T-helper 22 cell (primary cell): Measurements from ENCODE around the gene KCNC1.

ENCODE experiments used
- DNase-seq: peaks from one replicate; pipeline ENCODE4 v3.0.0-alpha.2; 2020; ENCODE audit warnings: low read depth

The KCNC1 gene

DNA sequence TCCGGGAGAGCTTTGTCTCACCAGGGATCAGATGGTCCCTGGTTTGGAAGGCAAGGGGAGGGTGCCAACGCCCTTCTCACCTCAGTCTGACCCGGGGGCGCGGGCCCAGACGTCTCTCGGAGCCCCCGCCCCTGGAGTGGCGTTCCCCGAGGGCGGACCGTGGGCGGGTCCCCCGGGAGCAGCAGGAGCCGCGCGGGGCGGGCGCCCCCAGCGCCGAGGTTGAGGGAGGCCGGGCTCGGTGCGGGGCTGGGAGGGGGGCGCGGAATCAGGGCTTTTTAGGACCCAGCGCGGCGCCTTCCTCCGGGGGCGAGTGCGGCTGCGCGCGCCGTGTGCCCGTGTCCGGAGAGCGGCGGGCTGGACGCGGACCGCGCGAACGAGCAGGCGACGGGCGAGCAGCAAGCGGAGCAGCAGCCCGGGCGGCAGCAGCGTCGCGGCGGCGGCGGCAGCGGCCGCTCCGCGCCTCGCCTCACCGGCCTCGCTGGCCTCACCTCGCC is at the start of gene KCNC1:
TSS of gene KCNC1 (plus strand) at position 364 of the 494 bp plus-strand sequence. CDS start 1,222 bp downstream, outside the sequence.
- DNase-seq = no peak

DNA sequence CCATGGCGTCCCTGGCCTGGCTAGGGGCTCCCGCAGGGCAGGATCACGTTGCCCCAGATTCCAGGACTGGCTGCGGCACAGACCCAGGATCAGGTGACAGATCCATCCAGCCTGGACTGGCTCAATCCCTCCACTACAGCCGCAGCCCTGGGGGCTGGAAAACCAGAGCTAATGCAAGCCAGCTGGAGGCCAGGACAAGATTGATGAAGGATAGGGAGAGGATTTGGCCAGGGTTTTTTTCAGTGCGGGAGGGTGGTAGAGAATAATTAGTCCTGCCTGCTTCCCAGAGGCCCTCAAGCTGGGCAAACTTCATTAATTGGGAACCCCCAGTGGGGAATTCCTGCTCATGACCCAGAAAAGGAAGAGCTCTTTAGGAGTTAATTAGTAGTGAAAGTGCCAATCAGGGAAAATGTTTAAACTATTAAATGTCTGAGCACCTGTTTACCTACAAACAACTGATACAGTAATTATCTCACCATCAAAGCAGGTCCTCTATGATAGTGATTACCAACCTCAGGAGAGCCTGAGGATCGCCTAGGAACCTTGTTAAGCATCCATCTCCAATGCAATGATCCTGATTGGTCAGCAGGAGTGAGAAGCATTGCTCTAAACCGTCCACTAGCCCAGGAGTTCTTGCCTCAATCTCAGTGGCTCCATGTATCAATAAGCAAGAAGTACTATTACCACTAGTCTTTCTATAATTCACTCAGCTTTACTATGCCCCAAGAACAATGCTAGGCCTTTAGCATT is 48.2 kb upstream of the KCNC1 start:
- no peak for DNase-seq

DNA sequence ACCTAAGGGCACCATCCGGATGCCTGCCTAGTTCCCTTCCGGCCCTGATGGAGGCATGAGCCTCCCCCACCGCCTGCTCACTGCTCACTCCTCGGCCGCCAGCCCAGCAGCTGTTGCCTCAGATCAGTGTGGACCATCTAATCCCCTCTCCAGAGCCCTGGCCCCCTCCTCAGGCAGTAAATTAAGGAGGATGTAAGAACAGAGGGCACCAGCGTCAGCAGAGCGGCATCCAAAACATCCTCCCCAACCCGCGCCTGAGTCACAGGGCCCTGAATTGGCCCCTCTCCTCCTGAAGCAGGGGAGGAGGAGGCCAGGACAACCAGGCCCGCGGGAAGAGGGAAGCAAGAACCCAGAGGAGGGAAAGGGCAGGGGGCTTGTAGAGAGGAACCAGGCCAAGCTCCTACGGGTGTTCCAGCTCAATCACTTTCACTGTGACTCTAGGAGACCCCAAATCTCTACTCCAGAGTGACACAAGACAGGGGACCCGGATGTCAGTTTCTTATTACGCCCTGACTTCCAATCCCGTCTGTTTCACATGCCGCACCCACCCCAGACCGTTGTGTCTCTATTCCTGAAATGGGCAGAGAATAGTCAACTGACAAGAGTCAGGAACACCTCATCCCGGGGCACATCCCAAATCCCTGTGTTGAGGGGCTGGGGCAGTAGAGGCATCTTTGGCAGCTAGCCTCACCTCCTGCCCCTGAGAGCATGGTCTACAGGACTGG is 46.5 kb upstream of the KCNC1 start:
- DNase-seq = no peak

DNA sequence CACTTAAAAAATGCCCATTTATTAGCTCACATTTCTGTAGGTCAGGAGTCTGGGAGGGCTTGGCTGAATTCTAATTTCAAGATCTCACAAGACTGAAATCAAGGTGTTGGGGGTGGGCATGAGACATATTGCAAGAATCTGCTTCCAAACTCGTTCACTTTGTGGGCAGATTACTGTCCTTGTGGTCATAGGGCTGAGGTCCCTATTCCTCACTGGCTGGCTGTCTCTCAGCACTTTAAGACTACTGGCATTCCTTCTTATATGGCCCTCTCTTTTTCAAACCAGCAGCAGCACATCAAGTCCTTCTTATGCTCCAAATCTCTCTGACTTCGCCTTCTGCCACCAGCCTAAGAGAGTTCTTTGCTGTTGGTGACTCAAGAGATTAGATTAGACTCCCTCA is 43.0 kb upstream of the KCNC1 start:
- no peak for DNase-seq

DNA sequence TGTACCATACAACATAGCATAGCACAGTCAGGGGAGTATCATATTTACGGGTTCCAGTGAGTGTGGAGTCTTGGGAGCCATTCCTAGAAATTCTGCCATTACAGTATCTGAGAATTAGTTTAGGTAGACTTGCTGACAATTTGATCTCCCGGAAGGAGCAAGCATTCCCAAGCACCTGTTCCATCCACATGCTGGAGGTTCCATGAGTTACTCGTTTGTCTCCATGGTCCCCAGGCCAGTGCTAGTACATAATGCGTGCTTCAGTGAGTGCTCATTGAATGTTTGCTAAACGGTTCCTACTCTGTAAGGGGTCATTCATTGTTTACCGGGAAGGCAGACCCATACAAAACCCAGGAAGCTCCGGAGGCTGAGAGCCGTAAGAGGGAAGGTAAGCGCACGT is 42.6 kb upstream of the KCNC1 start:
- no peak for DNase-seq

DNA sequence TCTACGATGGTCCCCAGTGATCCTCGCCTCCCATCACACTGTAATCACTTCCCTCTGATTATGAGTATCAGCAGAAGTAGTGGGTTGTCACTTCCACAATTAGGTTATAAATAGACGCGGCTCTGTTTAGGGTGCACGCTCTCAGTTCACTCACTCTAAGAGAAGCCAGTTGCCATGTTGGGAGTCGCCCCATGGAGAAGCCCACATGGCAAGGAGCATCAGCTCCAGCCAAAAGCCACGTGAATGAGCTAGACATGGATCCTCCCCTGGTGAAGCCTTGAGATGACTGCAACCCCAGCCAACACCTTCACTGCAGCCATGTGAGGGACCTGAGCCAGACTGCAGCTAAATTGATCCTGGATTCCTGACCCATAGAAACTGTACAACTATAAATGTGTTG is 41.6 kb upstream of the KCNC1 start:
- no peak for DNase-seq

DNA sequence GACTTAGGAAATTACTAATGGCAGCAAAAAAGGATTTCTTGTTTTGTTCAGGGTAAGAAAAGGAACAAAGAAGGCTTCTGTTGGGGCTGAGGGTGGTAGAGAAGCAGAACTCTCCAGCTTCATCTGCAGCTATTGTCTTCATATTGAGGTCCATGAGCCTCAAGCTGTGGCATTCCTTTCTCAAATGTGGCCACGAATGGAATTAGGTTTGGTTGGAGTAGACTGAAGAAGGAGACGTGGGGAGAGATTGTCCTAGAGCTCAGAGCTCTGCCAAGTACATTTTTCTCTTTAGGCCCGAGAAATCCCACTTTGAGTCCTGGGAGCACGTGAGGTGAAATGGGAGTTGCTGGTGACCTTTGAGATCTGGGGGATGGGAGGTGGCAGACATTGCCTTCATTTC is 41.0 kb upstream of the KCNC1 start:
- DNase-seq = no peak

DNA sequence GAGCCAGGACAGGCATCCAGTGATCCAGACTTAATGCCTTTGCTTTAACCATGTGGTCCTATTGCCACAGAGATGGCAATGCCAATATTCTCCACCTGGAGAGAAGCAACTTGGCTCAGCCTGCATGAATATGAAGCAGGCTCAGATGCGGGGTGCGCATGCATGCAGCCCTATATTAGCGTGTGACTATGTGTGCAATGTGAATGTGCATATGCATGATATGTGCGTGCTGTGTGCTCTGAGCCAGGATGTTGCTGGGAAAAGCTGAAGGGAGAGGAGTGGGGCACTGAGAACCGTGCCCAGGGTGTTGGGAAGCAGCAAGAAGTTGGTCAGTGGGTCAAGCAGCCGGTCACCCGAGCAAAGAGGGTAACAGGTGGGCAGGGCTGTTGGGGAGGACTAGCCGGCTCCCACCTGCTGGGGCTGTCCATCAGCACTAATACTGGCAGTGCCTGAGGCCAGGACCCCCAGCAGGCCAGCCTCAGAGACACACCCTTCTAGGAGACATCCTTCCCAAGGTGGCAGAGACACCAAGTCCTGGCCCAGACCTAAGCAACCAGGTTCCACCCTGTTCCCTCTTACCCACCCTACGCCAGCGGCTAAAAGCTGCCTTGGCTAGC is 40.0 kb upstream of the KCNC1 start:
- no peak for DNase-seq

DNA sequence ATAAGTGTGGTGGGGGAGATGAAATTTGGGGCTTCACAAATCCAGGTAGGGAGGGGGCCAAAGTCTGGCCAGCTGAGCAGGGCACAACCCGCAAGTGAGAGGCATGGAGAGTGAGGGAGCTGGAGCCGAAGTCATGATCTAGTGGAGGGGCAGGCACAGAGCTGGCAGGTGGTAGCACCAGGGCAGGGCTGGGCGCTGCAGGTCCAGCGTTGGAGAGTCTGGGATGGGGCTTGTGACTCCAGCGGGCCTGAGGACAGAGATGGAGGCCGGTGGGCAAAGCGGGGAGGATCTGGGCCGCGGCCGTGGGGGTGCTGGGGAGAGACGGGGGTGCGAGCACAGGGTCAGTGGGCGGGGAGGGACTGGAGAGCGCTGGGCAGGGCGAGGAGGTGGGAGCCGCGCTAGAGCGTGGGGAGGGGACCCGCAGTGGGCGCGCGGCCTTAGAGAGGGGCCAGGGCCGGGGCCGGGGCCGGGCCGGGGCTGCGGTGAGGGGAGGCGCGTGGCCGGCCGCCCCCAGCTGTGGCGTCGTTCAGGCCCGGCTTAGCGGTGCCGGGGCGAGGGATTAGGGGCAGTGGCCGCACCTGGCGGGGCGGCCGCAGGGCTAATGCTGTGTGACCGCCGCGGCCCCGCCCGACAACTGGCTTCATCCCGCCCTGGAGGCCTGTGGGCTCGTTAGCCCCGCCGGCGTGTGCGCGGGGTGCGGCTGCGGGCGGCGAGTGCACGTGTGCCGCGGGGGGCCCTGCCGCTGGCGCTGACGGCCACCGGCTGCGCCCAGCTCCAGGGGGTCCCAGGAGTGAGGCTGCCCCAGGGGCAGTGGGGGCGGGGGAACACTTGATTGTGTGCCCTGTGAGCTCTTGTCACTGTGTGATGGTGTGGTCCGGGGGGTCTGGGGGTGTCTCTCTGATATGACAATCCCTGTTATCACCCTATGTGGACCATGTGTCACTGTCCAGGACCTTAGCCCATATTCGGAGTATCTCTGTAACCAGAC is 38.8 kb upstream of the KCNC1 start:
- no peak for DNase-seq

DNA sequence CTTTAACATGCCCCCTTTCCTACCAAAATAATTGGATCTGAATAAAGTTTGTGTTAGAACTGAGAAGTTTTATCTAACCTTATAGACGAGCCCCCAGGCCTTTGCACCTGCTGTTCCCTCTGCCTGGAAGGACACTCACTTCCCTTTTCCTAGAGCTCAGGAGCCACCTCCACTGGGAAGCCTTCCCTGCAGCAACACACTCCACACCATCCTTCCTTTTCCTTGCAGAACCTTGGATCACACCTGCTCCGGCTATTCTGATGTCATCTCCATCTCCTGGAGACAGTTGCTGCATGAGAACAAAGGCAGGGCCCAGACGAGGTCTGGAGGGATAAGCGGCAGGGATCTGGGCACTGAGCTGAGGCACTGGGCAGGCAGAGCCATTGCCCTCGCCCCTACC is 37.8 kb upstream of the KCNC1 start:
- no peak for DNase-seq

DNA sequence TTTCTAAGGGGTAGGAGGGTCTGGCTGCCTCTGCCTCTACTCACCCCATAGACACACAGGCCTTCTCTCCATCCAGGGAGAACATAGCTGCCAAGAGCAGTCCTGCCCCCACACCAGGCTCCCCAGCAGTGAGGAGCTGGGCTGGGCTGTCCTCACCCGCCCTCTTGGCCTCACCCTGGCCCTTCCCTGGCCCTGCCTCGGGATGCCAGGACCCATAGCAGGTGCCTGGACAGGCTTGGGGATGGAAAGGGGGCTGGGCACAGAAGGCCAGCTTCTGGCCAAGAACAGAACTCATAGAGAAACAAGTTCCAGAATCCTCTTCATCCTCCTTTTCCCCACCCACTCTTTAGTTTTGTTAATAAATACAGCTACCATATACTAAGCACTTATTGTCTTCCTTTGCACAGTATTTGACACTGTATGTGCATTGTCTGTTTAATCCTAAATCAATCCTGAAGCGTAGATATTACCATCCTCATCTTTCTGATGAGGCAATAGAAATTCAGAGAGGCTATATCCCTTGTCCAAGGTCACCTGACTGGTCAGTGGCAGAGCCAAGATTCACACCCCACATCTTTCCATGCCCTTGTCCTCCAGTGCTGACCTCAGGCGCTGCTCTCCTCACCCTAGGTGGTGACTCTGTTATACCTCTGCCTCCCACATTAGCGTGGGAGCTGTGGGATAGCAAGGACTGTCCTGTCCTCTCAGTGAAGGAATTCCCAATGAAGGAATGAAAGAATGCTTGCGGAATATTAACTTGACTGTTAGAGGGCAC is 37.2 kb upstream of the KCNC1 start:
- DNase-seq = no peak

DNA sequence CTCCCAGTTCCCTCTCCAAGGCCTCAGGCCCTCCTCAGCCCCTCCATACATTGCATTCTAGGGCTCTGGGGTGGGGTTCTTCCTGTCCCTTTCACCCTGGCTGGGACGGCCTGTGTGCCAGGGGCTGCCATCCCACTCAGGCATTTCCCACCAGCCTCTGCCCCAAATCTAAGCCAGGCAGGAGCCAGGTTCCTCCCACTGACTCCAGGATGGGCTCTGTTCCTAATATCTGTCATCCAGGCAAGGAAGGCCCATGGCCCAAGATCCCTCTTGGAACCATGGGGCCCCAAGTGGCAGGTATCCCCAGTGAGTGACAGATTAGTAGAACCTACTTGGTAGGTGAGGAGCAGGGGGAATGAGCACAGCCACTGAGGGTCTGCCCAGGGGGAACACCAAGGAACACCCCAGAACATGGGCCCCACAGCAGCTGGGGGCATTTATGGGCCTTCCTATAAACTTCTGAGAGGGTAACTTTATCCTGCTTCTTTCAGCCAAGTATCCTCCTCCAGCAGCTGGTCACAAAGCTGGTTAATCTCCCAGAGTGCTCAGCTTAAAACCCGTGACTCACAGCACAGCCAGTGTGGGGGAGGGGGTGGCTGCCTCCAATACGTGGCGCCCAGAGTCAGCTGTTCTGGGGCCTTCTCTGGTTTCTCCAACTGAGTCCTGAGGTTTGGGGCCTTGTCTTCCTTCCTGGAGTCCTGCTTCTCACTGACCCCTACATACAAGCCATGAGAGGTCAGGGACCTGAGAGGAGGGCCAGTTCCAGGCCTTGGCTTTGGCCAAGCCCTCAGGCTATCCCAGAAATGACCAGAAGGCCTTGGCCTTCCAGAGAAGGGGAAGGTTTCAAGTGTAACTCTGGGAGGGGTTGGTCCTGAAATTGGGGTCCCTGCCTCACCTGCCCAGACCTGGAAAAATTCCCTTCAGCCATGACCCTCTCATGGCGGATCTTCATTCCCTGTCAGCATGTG is 35.1 kb upstream of the KCNC1 start:
- DNase-seq = no peak

DNA sequence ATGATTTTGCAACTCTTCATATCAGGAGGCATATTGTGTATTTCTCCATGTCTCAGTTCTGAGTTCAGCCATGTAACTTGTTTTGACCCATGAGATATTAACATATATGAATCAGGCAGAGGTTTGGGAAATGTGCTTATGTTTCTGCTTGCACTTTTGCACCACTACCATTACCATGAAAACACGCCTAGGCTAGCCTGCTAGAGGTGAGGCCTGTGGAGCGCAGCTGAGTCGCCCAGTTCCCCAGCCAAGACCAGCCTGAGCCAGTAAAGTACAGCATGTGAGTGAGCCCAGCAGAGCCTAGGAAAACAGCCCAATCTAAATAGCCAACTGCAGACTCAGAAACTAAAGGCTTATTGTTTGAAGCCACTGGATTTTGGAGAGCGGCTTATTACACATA is 33.6 kb upstream of the KCNC1 start:
- DNase-seq = no peak

DNA sequence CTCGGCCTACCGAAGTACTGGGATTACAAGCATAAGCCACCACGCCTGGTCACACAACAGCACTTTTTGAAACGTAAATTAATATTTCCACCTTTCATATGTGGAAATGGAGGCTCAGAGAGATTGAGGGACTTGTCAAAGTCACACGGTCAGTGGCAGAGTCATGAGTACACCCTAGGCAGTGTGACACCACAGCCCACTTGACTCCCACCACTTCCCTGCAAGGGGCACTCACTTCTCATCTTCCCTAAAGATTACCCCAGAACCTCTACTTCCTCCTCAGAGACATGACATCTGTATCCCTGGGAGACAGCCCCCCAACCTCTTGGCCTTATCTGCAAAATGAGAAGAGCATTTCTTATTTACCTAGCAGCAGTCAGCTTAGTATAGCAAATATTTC is 31.7 kb upstream of the KCNC1 start:
- no peak for DNase-seq

DNA sequence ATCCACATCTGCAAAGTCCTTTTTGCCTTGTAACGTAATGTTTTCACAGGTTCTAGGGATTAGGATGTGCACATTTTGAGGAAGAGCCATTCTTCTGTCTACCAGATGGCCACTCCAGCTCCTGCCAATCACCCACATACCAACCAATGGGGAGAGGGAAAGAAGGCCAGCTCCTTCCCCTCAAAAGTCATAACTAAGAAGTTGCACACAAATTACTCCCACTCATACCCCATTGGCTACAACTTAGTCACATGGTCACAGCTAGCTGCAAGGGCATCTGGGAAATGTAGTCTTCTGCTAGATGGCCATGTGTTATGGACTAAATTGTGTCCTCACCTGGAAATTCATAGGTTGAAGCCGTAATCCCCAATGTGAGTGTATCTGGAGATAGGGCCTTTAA is 30.6 kb upstream of the KCNC1 start:
- DNase-seq = no peak

DNA sequence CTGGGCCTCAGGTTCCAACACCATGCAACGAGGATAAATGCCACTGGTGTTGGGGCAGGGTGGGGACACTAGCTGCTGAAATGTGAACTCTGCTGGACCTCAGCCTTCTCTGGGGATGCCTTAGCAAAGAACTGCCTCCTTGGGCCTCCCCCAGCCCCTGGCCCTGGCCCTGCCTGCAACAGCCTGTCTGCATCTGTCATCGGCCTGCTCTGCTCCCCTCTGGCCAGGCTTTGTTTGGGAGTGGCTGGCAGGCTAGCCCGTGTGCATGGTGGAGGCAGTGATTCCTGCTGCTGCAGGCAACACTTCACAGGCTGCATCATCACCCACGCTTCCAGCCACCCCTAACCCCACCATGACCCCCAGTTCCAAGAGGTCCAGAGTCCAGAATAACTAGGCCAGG is 26.8 kb upstream of the KCNC1 start:
- DNase-seq = no peak

DNA sequence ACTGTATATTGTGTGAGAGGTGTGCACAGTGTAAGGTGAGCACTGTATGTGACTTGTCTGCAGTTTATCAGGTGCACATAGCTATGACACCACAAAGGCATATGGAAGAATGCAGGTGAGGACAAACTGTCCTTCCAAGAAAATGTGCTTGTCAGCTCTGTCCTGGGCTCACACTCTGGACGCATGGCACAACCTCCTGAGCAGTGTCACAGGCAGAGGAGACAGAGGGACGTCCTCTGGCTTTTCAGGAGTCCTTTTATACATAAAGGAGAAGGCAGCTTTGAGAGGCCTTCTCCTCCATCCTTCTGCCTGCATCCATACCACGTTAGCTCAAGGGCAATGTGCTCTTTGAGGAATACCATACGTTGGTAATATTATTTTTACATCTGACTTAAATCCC is 22.7 kb upstream of the KCNC1 start:
- no peak for DNase-seq

DNA sequence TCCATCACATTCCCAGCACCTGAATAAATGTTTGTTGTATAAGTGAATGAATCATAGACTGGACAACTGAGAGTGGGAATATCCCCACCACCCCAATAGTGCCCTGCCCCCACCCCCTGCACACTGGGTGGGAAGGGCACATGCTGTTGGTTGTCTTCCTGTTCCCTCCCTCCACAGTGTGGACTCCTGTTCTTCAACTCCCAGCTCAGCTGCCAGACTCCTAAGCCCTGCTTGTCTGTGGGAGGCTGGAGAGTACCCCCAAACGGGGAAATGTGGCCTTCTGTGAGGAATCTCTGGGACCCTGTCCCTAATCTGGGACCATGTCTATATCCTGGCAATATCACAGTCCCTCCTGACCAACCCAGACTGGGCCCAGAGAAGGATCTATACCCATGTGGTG is 20.7 kb upstream of the KCNC1 start:
- no peak for DNase-seq

DNA sequence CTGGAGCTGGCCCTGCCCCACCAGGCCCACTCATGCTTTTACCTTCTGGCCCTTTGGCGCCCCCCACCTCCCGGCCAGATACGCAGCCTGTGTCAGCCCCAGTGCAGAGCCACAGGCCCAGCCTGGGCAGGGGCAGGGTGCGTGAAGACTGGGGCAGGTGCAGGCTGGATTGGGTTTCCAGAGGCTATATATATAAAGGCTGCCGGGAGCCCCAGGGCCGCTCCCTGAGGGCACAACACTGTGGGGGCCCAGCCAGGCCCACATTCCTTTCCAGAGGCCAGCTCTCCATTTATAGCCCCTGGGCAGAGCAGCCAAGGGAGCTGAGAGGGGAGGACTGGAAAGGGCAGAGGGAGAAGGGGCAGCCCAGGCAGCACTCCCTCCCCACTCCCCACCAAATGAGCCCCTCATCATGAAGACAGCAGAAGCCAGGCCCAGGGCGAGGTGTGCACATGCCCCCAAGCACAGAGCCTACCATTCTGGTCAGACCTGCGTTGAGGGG is 20.2 kb upstream of the KCNC1 start:
- DNase-seq = no peak

DNA sequence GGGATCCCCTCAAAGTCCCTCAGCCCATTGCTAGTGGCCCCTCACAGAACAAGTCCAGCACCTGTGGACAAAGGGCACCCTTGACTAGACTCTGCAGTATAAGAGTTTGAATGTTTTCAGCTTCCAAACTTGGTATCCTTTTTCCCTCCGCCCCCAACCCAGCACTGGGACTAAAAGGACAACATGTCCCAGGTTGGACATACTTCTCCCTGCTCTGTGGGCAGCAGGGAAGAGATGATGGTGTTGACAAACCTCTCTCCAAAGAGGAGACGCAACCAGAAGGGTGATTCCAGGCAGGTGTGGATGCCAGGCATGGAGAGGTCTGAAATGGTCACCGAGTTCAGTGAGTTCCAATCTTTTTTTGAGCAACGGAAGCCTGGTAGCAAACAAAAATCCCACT is 19.7 kb upstream of the KCNC1 start:
- DNase-seq = no peak
